Endodermal cell (in vitro differentiated cells): Measurements from ENCODE around the gene CFHR1. TPM values are rescaled to one million over a fixed set of nuclear protein-coding genes. Genes with fewer than 3 reads are reported as not detected.

Experiments used
- DNase-seq: peaks from one replicate; pipeline ENCODE4 v3.0.0-alpha.2; 2017
- H3K27ac ChIP-seq: 2 replicates; pipeline ENCODE4 v1.5.1; 2013; ENCODE audit warnings: mild to moderate bottlenecking, low read depth, low read length, moderate library complexity
- H3K27me3 ChIP-seq: 2 replicates; pipeline ENCODE4 v1.6.1; 2013; ENCODE audit warnings: mild to moderate bottlenecking, low read length, moderate library complexity; ENCODE audit not compliant: insufficient read depth, control insufficient read depth, poor library complexity, severe bottlenecking
- H3K36me3 ChIP-seq: 2 replicates; pipeline ENCODE4 v1.7.0; 2013; ENCODE audit warnings: mild to moderate bottlenecking, low read length, moderate library complexity; ENCODE audit not compliant: control insufficient read depth, insufficient read depth
- H3K4me1 ChIP-seq: one replicate; pipeline ENCODE4 v1.7.0; 2013; ENCODE audit warnings: low read length; ENCODE audit not compliant: control insufficient read depth, insufficient read depth
- H3K4me3 ChIP-seq: 2 replicates; pipeline ENCODE4 v1.5.1; 2013; ENCODE audit warnings: mild to moderate bottlenecking, low read length, moderate library complexity
- H3K9ac ChIP-seq: 2 replicates; pipeline ENCODE4 v1.6.1; 2013; ENCODE audit warnings: mild to moderate bottlenecking, low read length, moderate library complexity; ENCODE audit not compliant: poor library complexity, severe bottlenecking; ENCODE audit errors: extremely low read depth
- H3K9me3 ChIP-seq: 2 replicates; pipeline ENCODE4 v1.6.1; 2013; ENCODE audit warnings: mild to moderate bottlenecking, low read length, moderate library complexity; ENCODE audit not compliant: control insufficient read depth
- H3K27ac Mint-ChIP-seq: 2 replicates; pipeline ENCODE4 v1.8.0; 2020; ENCODE audit warnings: mixed read lengths
- H3K27me3 Mint-ChIP-seq: 2 replicates; pipeline ENCODE4 v1.8.0; 2021; ENCODE audit warnings: mild to moderate bottlenecking, mixed read lengths; ENCODE audit not compliant: insufficient read depth
- H3K36me3 Mint-ChIP-seq: 2 replicates; pipeline ENCODE4 v1.8.0; 2020; ENCODE audit warnings: low read depth, mixed read lengths
- H3K4me1 Mint-ChIP-seq: 2 replicates; pipeline ENCODE4 v1.8.0; 2020; ENCODE audit warnings: mixed read lengths
- H3K4me3 Mint-ChIP-seq: 2 replicates; pipeline ENCODE4 v1.8.0; 2020; ENCODE audit warnings: mild to moderate bottlenecking, moderate library complexity, mixed read lengths
- H3K9me3 Mint-ChIP-seq: 2 replicates; pipeline ENCODE4 v1.8.0; 2020; ENCODE audit warnings: mild to moderate bottlenecking, mixed read lengths
- WGBS, 2 experiments: methylation state at CpG; one replicate each; pipeline versions ENCODE4 v1.1.5 to v1.1.7; 2013; ENCODE audit warnings: missing lambda C conversion rate in 2 of 2, mixed read lengths in 1 of 2; ENCODE audit not compliant: insufficient coverage in 1 of 2, insufficient read length in 1 of 2; 5-methylcytosine and 5-hydroxymethylcytosine counted together
- total RNA-seq, 2 donors: library from RNA; stranded (reverse); fragmentation: NEBNext Ultra II Directional in 1 of 2; extraction: Animal tissue kit (Norgen Biotek cat#: 25700) in 1 of 2; gene quantifications; 2 replicates in 1 of 2; 3 replicates in 1 of 2; pipeline ENCODE4 v1.2.1, GENCODE V29; 2021
- TF ChIP-seq, protein P1 (sequence below): fragments of 200-600 bp; sonication (generic); conservative IDR thresholded peaks from 2 replicates; pipeline ENCODE4 v1.5.0; 2021; ENCODE audit warnings: antibody characterized with exemption, mild to moderate bottlenecking

Gene CFHR1
- total RNA-seq, 2 donors from 2014 or later = not detected

DNA sequence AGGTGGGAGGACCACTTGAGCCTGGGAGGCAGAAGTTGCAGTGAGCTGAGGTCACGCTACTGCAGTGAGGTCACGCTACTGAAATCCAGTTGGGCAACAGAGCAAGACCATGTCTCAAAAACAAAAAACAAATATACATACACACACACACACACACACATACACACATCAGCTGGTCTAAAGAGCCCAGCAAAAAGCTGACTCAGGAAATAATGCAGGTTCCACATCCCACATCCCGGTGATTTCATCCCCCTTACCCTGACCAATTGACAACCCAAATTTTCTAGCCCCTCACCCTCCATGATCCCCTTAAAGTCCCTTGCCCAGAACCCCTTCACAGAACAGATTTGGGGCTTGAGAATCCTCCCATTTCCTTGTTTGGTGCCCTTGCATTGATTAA, 56.4 kb downstream of the CFHR1 start:
- no peak overlapping the region for H3K4me3 Mint-ChIP-seq
- H3K36me3 Mint-ChIP-seq = no peaks in the 10 kb centered on the region
- peaks cover 6% of the 10 kb centered on the region for H3K27me3 ChIP-seq
- H3K9me3 Mint-ChIP-seq = no peaks in the 10 kb centered on the region
- TF ChIP-seq, protein P1, sequence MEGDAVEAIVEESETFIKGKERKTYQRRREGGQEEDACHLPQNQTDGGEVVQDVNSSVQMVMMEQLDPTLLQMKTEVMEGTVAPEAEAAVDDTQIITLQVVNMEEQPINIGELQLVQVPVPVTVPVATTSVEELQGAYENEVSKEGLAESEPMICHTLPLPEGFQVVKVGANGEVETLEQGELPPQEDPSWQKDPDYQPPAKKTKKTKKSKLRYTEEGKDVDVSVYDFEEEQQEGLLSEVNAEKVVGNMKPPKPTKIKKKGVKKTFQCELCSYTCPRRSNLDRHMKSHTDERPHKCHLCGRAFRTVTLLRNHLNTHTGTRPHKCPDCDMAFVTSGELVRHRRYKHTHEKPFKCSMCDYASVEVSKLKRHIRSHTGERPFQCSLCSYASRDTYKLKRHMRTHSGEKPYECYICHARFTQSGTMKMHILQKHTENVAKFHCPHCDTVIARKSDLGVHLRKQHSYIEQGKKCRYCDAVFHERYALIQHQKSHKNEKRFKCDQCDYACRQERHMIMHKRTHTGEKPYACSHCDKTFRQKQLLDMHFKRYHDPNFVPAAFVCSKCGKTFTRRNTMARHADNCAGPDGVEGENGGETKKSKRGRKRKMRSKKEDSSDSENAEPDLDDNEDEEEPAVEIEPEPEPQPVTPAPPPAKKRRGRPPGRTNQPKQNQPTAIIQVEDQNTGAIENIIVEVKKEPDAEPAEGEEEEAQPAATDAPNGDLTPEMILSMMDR = no peak
- no peak overlapping the region for H3K27ac Mint-ChIP-seq
- no peaks in the 10 kb centered on the region for H3K36me3 ChIP-seq
- no peak overlapping the region for H3K4me3 ChIP-seq
- WGBS, 2 experiments = 97% methylated on average over 3 of the region's 3 CpGs; no CpG with 5 or more reads in 1 of the 2 experiments
- H3K27ac ChIP-seq = no peak overlapping the region
- no peak overlapping the region for H3K9ac ChIP-seq
- peaks cover 12% of the 10 kb centered on the region for H3K27me3 Mint-ChIP-seq
- peaks cover 2% of the 10 kb centered on the region for H3K4me1 Mint-ChIP-seq
- no peaks in the 10 kb centered on the region for H3K9me3 ChIP-seq
- H3K4me1 ChIP-seq = peaks cover 3% of the 10 kb centered on the region
- DNase-seq = no peak

DNA sequence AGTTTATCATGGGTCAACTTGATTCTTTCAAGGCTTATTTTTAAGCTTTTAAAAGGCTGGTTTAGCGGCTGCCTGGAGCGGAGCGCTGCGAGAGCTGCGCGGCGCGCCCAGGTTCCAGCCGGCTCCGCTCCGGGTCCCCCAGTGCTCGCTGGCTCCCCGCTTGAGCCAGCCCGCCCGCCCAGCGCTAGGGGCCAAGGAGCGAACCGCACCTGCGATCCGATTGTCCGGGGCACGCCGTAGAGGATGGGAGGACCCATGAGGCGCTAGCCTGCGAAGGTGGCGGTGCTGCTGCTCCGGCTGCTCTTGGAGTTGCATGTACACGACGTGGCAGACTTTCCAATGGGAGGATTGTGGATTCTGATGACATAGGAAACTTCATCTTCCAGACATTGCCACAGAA, 58.4 kb downstream of the CFHR1 start:
- Mint-ChIP-seq H3K4me3 (peak overlapping the region; percentile 44), H3K4me1 (peaks cover 2% of the 10 kb centered on the region), H3K27me3 (peaks cover 12% of the 10 kb centered on the region), H3K9me3 (peaks cover 11% of the 10 kb centered on the region), H3K36me3 (peaks cover 2% of the 10 kb centered on the region), H3K27ac (no peak overlapping the region)
- peak; percentile 92 for DNase-seq
- peaks cover 3% of the 10 kb centered on the region for H3K4me1 ChIP-seq
- TF ChIP-seq, protein P1 = peak; percentile 55
- no peak overlapping the region for H3K27ac ChIP-seq
- WGBS, 2 experiments = 37 to 44% methylated on average over 15 to 29 of the region's 29 CpGs
- H3K9ac ChIP-seq = no peak overlapping the region
- H3K4me3 ChIP-seq = no peak overlapping the region
- no peaks in the 10 kb centered on the region for H3K9me3 ChIP-seq
- no peaks in the 10 kb centered on the region for H3K36me3 ChIP-seq
- H3K27me3 ChIP-seq = peaks cover 6% of the 10 kb centered on the region

Other genes starting within 250 kb of the CFHR1 start
- gene KCNT2, start 211.3 kb upstream of the CFHR1 start, total RNA-seq = 10 to 100 TPM in 1 of 2 donors, 1 to 10 TPM in 1; 9.1 to 12.1 TPM
- not detected for gene CFH, start 167.7 kb upstream of the CFHR1 start, total RNA-seq
- gene CFHR3, start 44.9 kb upstream of the CFHR1 start, total RNA-seq = 1 to 10 TPM in 1 of 2 donors, not detected in 1; 1.0 TPM
- gene CFHR4, start 68.3 kb downstream of the CFHR1 start, total RNA-seq = not detected
- not detected for gene CFHR2, start 124.0 kb downstream of the CFHR1 start, total RNA-seq
- gene CFHR5, start 157.8 kb downstream of the CFHR1 start, total RNA-seq = not detected
- gene F13B, start 247.5 kb downstream of the CFHR1 start, total RNA-seq = not detected